Measurements from ENCODE around the gene CDH4.

CDH4 gene

DNA sequence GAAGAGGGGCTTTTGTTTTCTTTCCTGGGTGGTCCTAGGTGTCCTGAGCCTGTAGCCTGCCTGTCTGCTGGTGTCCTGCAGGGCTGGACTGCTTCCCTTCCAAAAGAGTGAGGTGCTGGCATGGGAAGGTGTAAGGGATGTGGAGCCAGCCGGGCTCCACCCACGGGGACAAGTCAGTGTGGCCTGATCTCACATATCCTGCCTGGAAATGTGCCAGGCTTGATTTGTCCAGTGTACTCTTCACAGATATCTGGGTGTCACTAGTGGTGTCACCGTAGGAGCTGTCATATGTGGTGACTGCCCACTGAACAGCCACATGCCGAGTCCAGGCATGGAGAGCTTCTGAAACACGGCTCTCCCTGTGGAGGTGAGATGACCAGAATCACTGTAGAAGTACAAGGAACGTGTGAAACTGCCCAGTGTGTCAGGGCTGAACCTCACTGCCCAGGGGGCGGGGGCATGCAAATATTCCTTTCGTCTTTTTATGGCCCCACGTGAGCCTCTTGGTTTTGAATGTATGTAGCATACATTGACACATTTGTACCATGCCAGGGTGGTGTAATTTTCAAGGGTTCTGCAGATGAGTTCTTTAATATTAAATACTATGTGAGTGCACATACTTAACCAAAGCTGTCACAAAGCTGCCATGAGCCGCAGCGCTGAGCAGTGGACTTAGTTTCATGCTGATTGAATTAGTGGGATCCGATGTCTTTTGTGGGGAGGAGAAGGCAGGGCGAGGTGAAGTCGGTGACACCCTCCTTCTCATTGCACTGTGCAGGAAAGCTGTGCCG, 55.8 kb downstream of the CDH4 start:
- TF ChIP-seq, protein P1, sequence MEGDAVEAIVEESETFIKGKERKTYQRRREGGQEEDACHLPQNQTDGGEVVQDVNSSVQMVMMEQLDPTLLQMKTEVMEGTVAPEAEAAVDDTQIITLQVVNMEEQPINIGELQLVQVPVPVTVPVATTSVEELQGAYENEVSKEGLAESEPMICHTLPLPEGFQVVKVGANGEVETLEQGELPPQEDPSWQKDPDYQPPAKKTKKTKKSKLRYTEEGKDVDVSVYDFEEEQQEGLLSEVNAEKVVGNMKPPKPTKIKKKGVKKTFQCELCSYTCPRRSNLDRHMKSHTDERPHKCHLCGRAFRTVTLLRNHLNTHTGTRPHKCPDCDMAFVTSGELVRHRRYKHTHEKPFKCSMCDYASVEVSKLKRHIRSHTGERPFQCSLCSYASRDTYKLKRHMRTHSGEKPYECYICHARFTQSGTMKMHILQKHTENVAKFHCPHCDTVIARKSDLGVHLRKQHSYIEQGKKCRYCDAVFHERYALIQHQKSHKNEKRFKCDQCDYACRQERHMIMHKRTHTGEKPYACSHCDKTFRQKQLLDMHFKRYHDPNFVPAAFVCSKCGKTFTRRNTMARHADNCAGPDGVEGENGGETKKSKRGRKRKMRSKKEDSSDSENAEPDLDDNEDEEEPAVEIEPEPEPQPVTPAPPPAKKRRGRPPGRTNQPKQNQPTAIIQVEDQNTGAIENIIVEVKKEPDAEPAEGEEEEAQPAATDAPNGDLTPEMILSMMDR (IDR thresholded peaks at IDR 0.05; ENCODE audit: control extremely low read depth, extremely low read depth, low read depth, missing control alignments): no peak
- POLR2A ChIA-PET: no interaction called here
- DNase-seq (ENCODE audit: extremely low spot score): no peak
- CTCF ChIA-PET: no interaction called here

DNA sequence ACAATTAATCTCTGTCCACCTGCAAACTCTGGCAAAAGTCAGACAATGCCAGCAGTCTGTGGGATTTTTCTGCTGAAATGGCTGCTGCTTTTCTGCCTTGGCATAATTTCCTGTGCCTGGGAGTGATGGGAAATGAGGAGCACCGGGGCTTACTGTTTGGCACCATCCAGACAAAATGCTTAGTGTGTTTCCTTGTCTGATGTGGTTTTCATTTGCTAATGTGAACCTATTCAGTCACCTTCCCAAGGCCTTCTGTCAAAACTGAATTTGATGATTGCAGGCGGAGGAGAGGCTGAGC, 56.4 kb downstream of the CDH4 start:
- no peak for DNase-seq (ENCODE audit: extremely low spot score)
- ChIA-PET POLR2A (no interaction called here), CTCF (no interaction called here)
- TF ChIP-seq, protein P1 (IDR thresholded peaks at IDR 0.05; ENCODE audit: control extremely low read depth, extremely low read depth, low read depth, missing control alignments): no peak

DNA sequence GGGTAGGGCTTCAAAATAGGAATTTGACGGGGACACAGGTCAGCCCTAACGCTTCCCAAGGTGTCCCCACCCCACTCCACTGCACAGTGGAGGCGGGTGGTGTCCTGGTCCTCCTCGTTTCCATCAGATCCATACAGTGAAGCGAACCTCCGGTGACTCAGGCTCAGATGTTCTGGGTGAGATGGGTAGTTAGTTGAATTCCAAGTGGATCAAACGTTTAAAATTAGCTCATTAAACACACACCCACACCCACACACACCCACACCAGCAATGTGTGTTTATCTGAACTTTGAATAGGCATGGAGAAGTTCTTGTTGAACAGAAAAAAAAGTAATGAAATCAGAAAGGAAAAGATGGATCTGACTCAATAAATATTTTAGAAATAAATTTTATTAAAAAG, 58.9 kb downstream of the CDH4 start:
- DNase-seq (ENCODE audit: extremely low spot score): no peak

DNA sequence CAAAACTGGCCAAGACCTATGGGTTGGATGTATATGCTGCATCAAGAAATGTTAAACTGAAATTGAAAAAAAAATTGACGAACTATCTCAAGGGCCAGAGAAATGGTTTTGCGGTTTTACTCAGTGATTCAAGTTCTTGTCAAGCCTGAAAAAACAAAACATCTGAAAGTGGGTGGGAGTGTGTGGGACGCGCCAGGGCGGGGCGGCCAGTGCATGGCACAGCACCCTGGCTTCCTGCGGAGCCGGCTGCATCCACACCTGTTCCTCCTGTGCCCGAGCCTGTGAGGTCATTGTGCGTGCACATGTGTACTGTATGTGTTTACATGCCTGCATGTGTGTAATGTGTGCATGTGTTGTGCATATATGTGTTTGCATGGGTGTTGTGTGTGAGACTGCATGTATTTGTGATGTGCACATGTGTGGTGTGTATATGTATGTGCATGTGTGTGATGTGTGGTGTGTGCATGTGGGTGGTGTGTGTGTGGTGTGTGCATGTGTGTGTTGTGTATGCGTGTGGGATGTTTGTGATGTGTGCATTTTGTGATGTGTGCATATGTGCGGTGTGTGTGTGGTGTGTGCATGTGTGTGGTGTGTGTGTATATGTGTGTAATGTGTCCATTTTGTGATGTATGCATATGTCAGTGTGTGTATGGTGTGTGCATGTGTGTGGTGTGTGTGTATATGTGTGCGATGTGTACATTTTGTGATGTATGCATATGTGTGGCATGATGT, 59.8 kb downstream of the CDH4 start:
- TF ChIP-seq, protein P1 (IDR thresholded peaks at IDR 0.05; ENCODE audit: control extremely low read depth, extremely low read depth, low read depth, missing control alignments): no peak
- CTCF ChIA-PET: no interaction called here
- no peak for DNase-seq (ENCODE audit: extremely low spot score)
- POLR2A ChIA-PET: no interaction called here

More for the DNA sequence above, 58.9 kb downstream of the CDH4 start:
- TF ChIP-seq, protein P1 (IDR thresholded peaks at IDR 0.05; ENCODE audit: control extremely low read depth, extremely low read depth, low read depth, missing control alignments): no peak
- ChIA-PET CTCF (no interaction called here), POLR2A (no interaction called here)

DNA sequence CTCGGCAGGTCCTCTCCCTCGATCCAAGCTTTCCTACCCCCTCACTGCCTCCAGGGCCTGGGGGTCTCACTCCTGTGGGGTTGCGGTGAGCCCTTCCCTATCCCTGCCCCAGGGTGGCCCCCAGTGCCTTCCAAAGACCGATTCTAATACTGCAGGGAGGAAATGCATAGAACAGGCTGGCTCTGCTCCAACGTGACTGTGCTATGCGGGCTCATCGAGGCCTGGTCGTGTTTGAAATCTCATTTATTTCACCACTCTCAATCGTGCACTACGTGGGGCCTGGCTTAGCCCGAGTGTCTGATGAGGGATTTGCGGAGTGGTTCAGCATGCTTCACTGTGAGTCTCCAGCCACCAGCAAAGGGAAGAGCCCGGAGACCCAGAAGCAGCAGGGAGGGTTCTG, 60.9 kb downstream of the CDH4 start:
- CTCF ChIA-PET: no interaction called here
- POLR2A ChIA-PET: no interaction called here
- TF ChIP-seq, protein P1 (IDR thresholded peaks at IDR 0.05; ENCODE audit: control extremely low read depth, extremely low read depth, low read depth, missing control alignments): no peak
- no peak for DNase-seq (ENCODE audit: extremely low spot score)

DNA sequence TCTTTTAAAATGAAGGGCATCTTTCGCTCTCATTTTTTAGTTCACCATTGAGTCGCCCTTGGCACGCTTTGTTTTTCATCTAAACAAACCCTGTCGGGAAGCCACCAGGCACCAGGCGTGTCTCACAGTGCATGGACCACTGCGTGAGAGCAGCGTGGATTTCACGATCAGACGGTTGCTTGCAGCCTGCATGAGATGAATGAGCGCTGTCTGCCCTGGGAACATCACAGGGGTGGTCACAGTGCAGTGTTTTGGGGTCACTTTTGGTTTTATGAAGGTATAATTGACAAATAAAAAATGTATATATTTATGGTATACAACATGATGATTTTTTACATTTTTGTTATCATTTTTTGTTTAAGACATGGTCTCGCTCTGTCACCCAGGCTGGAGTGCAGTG, 61.3 kb downstream of the CDH4 start:
- CTCF ChIA-PET: no interaction called here
- POLR2A ChIA-PET: no interaction called here
- TF ChIP-seq, protein P1 (IDR thresholded peaks at IDR 0.05; ENCODE audit: control extremely low read depth, extremely low read depth, low read depth, missing control alignments): no peak
- DNase-seq (ENCODE audit: extremely low spot score): no peak
